GM19328 (cell line): ENCODE data around the gene ABCB9.
"Not testable (repeated sequence)": the region's sequence is repeated elsewhere in the genome, so short reads cannot be mapped to it uniquely, and the experiment has no call there.

Experiments
- ATAC-seq: cut with Tn5 transposase; IDR thresholded peaks from one replicate; pipeline ENCODE4 v1.9.1; 2021; ENCODE audit warnings: mild to moderate bottlenecking, moderate library complexity; ENCODE audit not compliant: unreplicated experiment

Gene ABCB9

GRCh38 chr12:122944605-122945592 is 21.4 kb downstream of the ABCB9 start:
- ATAC-seq = no peak

- ATAC-seq = no peak
Measured at GRCh38 chr12:122943196-122943595, 23.1 kb downstream of the ABCB9 start.

GRCh38 chr12:122942637-122943036 is 23.6 kb downstream of the ABCB9 start:
- no peak for ATAC-seq

- not testable (repeated sequence) for ATAC-seq
Measured at GRCh38 chr12:122941351-122941750, 24.9 kb downstream of the ABCB9 start.

GRCh38 chr12:122939125-122939524 is 27.1 kb downstream of the ABCB9 start:
- ATAC-seq = no peak

- no peak for ATAC-seq
Measured at GRCh38 chr12:122937622-122938091, 28.6 kb downstream of the ABCB9 start.

GRCh38 chr12:122935318-122935717 is 30.9 kb downstream of the ABCB9 start:
- no peak for ATAC-seq

GRCh38 chr12:122934722-122935121 is 31.5 kb downstream of the ABCB9 start:
- ATAC-seq = no peak

GRCh38 chr12:122932207-122932606 is 34.1 kb downstream of the ABCB9 start:
- ATAC-seq = no peak

GRCh38 chr12:122929812-122930211 is 36.5 kb downstream of the ABCB9 start:
- no peak for ATAC-seq

GRCh38 chr12:122929148-122929538 is 37.1 kb downstream of the ABCB9 start:
- no peak for ATAC-seq

- ATAC-seq = no peak
Measured at GRCh38 chr12:122928404-122929147, 37.7 kb downstream of the ABCB9 start.

GRCh38 chr12:122927756-122928403 is 38.4 kb downstream of the ABCB9 start:
- ATAC-seq = no peak

- ATAC-seq = no peak
Measured at GRCh38 chr12:122921917-122922316, 44.3 kb downstream of the ABCB9 start.

- no peak for ATAC-seq
Measured at GRCh38 chr12:122920687-122921086, 45.6 kb downstream of the ABCB9 start.

GRCh38 chr12:122918827-122919226 is 47.4 kb downstream of the ABCB9 start:
- no peak for ATAC-seq

- no peak for ATAC-seq
Measured at GRCh38 chr12:122917507-122918121, 48.6 kb downstream of the ABCB9 start.

GRCh38 chr12:122909442-122910288 is 56.6 kb downstream of the ABCB9 start:
- ATAC-seq = no peak

- no peak for ATAC-seq
Measured at GRCh38 chr12:122908915-122909314, 57.3 kb downstream of the ABCB9 start.

GRCh38 chr12:122905258-122905657 is 61.0 kb downstream of the ABCB9 start:
- not testable (repeated sequence) for ATAC-seq
